HepG2 (cell line): ENCODE results near the gene TP53AIP1. TPM values are rescaled to one million over a fixed set of nuclear protein-coding genes. Genes with fewer than 3 reads are reported as not detected.
A peak's percentile ranks its signal among the peaks of the same experiment; 100 is the strongest.

Source experiments
- ATAC-seq: fragments of 200-7000 bp; cut with Tn5 transposase; 3 replicates; pipeline ENCODE4 v1.9.1; 2020; ENCODE audit warnings: mild to moderate bottlenecking, moderate library complexity
- BruUV-seq: library from RNA; stranded (reverse); fragments of 400-500 nt; replicated peaks from 2 replicates; lab custom pipeline; 2021; lab: Mats Ljungman, UMichigan
- CTCF ChIA-PET: fragments of 300-600 bp; formaldehyde crosslinking; extraction: SDS; loops from one replicate; lab custom pipeline; 2021; ENCODE audit warnings: low total read pairs, inconsistent platforms, low intra/inter-chr PET ratio; lab: Yijun Ruan, JAX
- POLR2A ChIA-PET: fragments of 350-600 bp; sonication (Branson Sonifier 250); formaldehyde crosslinking; loops from one replicate; lab custom pipeline; 2020; ENCODE audit warnings: antibody characterized with exemption, inconsistent platforms; lab: Yijun Ruan, JAX
- DNase-seq: peaks from one replicate; pipeline ENCODE4 v3.0.0-alpha.2; 2015; ENCODE audit warnings: low spot score
- FAIRE-seq: peaks from 3 replicates; lab custom pipeline; 2011; peaks lifted over from hg19 to GRCh38; lab: Jason Lieb, UNC
- H2AFZ ChIP-seq: one replicate; pipeline ENCODE4 v1.6.1; 2011; ENCODE audit warnings: low read length, inconsistent platforms
- H3K27ac ChIP-seq: fragments of 300-600 bp; 3 replicates; pipeline ENCODE4 v1.8.0; 2011; ENCODE audit warnings: mixed run types, mild to moderate bottlenecking, mixed read lengths, low read length, inconsistent platforms; ENCODE audit not compliant: insufficient read depth; ENCODE audit errors: extremely low read length
- H3K27me3 ChIP-seq, 2 experiments: fragments of 200-600 bp in 1 of 2; 2 replicates in 1 of 2; 3 replicates in 1 of 2; pipeline versions ENCODE4 v1.6.0 to v1.8.0; 2011; ENCODE audit warnings: low read length in 2 of 2, mild to moderate bottlenecking in 2 of 2, moderate library complexity in 2 of 2, inconsistent platforms in 1 of 2; ENCODE audit not compliant: insufficient read depth in 2 of 2, control insufficient read depth in 1 of 2
- H3K36me3 ChIP-seq, 2 experiments: fragments of 200-600 bp in 1 of 2; replicated peaks in 1 of 2; 2 replicates in 1 of 2; 3 replicates in 1 of 2; pipeline versions ENCODE4 v1.5.1 to v1.8.0; 2011; ENCODE audit warnings: low read length in 2 of 2, inconsistent platforms in 1 of 2; ENCODE audit not compliant: insufficient read depth in 2 of 2, control insufficient read depth in 1 of 2
- H3K4me1 ChIP-seq: 2 replicates; pipeline ENCODE4 v1.5.1; 2012; ENCODE audit warnings: low read length, inconsistent platforms; ENCODE audit not compliant: insufficient read depth
- H3K4me2 ChIP-seq: 2 replicates; pipeline ENCODE4 v1.6.0; 2011; ENCODE audit warnings: low read depth, low read length, inconsistent platforms
- H3K4me3 ChIP-seq, 3 experiments: fragments of 200-600 bp in 1 of 3; sonication (generic), shearing (Covaris generic) in 1 of 3; replicated peaks in 1 of 3; 2 replicates each; pipeline ENCODE4 v1.5.1; 2011 to 2016; ENCODE audit warnings: low read length in 3 of 3, inconsistent platforms in 2 of 3, low read depth in 2 of 3, mild to moderate bottlenecking in 2 of 3, control low read depth in 1 of 3, mixed read lengths in 1 of 3; ENCODE audit not compliant: insufficient read depth in 1 of 3
- H3K79me2 ChIP-seq: one replicate; pipeline ENCODE4 v1.6.1; 2011; ENCODE audit warnings: low read length, inconsistent platforms; ENCODE audit not compliant: insufficient read depth
- H3K9ac ChIP-seq: 2 replicates; pipeline ENCODE4 v1.6.0; 2011; ENCODE audit warnings: mild to moderate bottlenecking, low read depth, low read length, inconsistent platforms; ENCODE audit not compliant: insufficient read depth
- H3K9me3 ChIP-seq: 2 replicates; pipeline ENCODE4 v1.5.1; 2012; ENCODE audit warnings: mild to moderate bottlenecking, low read length
- H4K20me1 ChIP-seq: 2 replicates; pipeline ENCODE4 v1.6.0; 2011; ENCODE audit warnings: inconsistent platforms, mild to moderate bottlenecking, low read length, moderate library complexity; ENCODE audit not compliant: insufficient read depth
- ATF7-NPFF ChIP-seq: sonication (generic); formaldehyde crosslinking; IDR thresholded peaks from 2 replicates; pipeline ENCODE4 v1.8.1; 2023; ENCODE audit warnings: mild to moderate bottlenecking, low read depth, missing genetic modification reagents, moderate library complexity
- CBX1 ChIP-seq: IDR thresholded peaks from one replicate; pipeline ENCODE4 v1.6.1; 2016; ENCODE audit warnings: antibody characterized with exemption, low read depth
- JUND ChIP-seq: sonication (generic); formaldehyde crosslinking; IDR thresholded peaks from 2 replicates; pipeline ENCODE4 v1.8.0; 2022; ENCODE audit warnings: mild to moderate bottlenecking, missing genetic modification reagents
- RFX5 ChIP-seq: IDR thresholded peaks from 2 replicates; pipeline ENCODE4 v1.6.1; 2011; ENCODE audit warnings: low read depth, low read length, improper control_type of control experiment
- SALL2 ChIP-seq: sonication (generic); formaldehyde crosslinking; IDR thresholded peaks from 2 replicates; pipeline ENCODE4 v1.8.1; 2023; ENCODE audit warnings: mild to moderate bottlenecking, missing genetic modification reagents, inconsistent platforms
- SMARCE1 ChIP-seq: fragments of 450-650 bp; IDR thresholded peaks from 2 replicates; pipeline ENCODE4 v1.6.1; 2017; ENCODE audit warnings: borderline replicate concordance
- TEAD2 ChIP-seq: sonication (generic); formaldehyde crosslinking; IDR thresholded peaks from 2 replicates; pipeline ENCODE4 v1.9.0; 2021; ENCODE audit warnings: missing genetic modification reagents
- ZFP37 ChIP-seq: sonication (generic); formaldehyde crosslinking; IDR thresholded peaks from 2 replicates; pipeline ENCODE4 v1.4.0; 2020; ENCODE audit warnings: missing genetic modification reagents, borderline replicate concordance
- ZNF136 ChIP-seq: sonication (generic); formaldehyde crosslinking; IDR thresholded peaks from 2 replicates; pipeline ENCODE4 v1.8.1; 2022; ENCODE audit warnings: low read depth, mild to moderate bottlenecking, moderate library complexity, missing genetic modification reagents
- ZNF138 ChIP-seq: sonication (generic); formaldehyde crosslinking; IDR thresholded peaks from 2 replicates; pipeline ENCODE4 v1.5.0; 2020; ENCODE audit warnings: mild to moderate bottlenecking, low read depth, missing genetic modification reagents
- ZNF143 ChIP-seq: sonication (generic); formaldehyde crosslinking; IDR thresholded peaks from 2 replicates; pipeline ENCODE4 v1.4.0; 2020; ENCODE audit warnings: missing genetic modification reagents
- ZNF292 ChIP-seq: sonication (generic); formaldehyde crosslinking; IDR thresholded peaks from 2 replicates; pipeline ENCODE4 v1.8.1; 2022; ENCODE audit warnings: mild to moderate bottlenecking, low read depth, missing genetic modification reagents, borderline replicate concordance
- ZNF331 ChIP-seq: sonication (generic); formaldehyde crosslinking; IDR thresholded peaks from 2 replicates; pipeline ENCODE4 v1.4.0; 2020; ENCODE audit warnings: missing genetic modification reagents
- ZNF441 ChIP-seq: sonication (generic); formaldehyde crosslinking; IDR thresholded peaks from 2 replicates; pipeline ENCODE4 v1.7.0; 2021; ENCODE audit warnings: missing genetic modification reagents, borderline replicate concordance
- ZNF780A ChIP-seq: sonication (generic); formaldehyde crosslinking; IDR thresholded peaks from 2 replicates; pipeline ENCODE4 v1.8.0; 2022; ENCODE audit warnings: mild to moderate bottlenecking, missing genetic modification reagents, moderate library complexity
- WGBS: methylation state at CpG from one replicate; pipeline ENCODE4 v1.1.6; 2017; ENCODE audit warnings: low lambda C conversion rate; 5-methylcytosine and 5-hydroxymethylcytosine counted together
- in situ Hi-C: cut with HindIII; loops from 2 replicates; pipeline ENCODE4 v1.10.0; 2017; ENCODE audit warnings: low pct_unique_long_range_greater_than_20kb; ENCODE audit not compliant: extremely low pct_ligation_motif_present
- intact Hi-C: fragments of 100-400 bp; cut with micrococcal nuclease; formaldehyde crosslinking; loops from one replicate; pipeline ENCODE4 v1.10.0; 2022; ENCODE audit not compliant: unreplicated experiment
- polyA plus RNA-seq, 8 experiments: library from polyadenylated mRNA; depleted of rRNA in 3 of 8; stranded (reverse) in 7 of 8; unstranded in 1 of 8; fragments of >200 nt; fragmentation: Illumina TruSeq in 4 of 8; extraction: Trizol in 4 of 8; gene quantifications; 2 replicates each; pipeline versions ENCODE4 v1.2.1 to v1.2.3, GENCODE V29; 2011 to 2016; ENCODE audit warnings: low read depth in 4 of 8, missing spikeins in 1 of 8, mixed read lengths in 1 of 8; ENCODE audit not compliant: insufficient read depth in 1 of 8
- total RNA-seq, 5 experiments: library from RNA; depleted of rRNA; stranded (reverse); fragments of >200 nt; fragmentation: Illumina TruSeq; extraction: Trizol; gene quantifications; 2 replicates each; pipeline ENCODE4 v1.2.3, GENCODE V29; 2016; ENCODE audit warnings: low read depth in 1 of 5
- TF ChIP-seq, protein P1 (sequence below), 2 experiments: sonication (generic) in 1 of 2; formaldehyde crosslinking in 1 of 2; IDR thresholded peaks; 2 replicates each; pipeline versions ENCODE4 v1.4.0 to v1.6.1; 2016 to 2020; ENCODE audit warnings: borderline replicate concordance in 1 of 2, low read depth in 1 of 2, mild to moderate bottlenecking in 1 of 2, missing genetic modification reagents in 1 of 2
- TF ChIP-seq, protein P2 (sequence below): sonication (generic); formaldehyde crosslinking; IDR thresholded peaks from 2 replicates; pipeline ENCODE4 v1.5.1; 2020; ENCODE audit warnings: mild to moderate bottlenecking, missing genetic modification reagents, moderate library complexity

TP53AIP1 gene
- total and polyA plus RNA-seq, 2 of the 13 experiments (the other 11 are each of a cell fraction or from before 2014, with no cell fraction given): 0.11 TPM; not detected in 1

DNA sequence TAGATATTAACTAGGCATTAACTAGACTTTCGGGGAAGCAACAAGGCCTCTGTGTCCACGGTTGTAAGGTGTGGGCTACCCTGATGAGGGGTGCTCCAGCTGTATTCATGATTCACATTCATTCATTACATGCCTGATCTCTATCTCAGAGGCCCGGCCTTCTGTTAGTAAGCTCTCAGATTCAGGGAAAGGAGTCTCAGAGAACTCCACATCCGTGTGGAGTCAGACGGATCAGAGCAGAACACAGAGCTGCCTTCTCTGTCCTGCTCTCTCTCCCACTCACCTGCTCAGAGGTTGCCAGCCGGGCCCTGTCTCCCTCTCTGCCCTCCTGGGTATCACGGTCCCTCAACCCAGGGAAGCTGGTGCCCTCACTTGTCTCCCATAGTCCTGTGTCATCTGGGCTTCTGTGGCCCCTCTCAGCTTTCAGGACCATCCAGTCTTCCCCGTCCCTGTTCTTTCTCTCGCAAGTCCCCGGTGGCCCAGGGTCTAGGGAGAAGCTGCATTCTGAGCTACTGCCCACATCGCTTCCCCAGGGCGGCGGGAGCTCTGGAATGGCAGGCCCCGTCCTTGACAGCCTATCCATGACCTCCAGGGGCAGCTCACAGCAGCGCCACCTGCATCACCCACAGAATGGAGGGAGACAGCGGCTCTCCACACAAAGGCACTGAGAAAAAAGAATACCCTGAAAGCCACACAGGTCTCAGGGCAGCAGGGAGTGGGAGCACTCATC is 4.3 kb downstream of the TP53AIP1 start:
- Histone ChIP-seq H3K36me3 (no peaks in the 10 kb centered on the region), H3K4me1 (no peaks in the 10 kb centered on the region), H3K27ac (no peak overlapping the region), H3K9ac (no peak overlapping the region)
- POLR2A ChIA-PET: no interaction called here
- BruUV-seq: no TSS peak
- CTCF ChIA-PET: no interaction called here
- TF ChIP-seq SALL2 (CRISPR knock-in tag) (no peak), ZNF331 (CRISPR knock-in tag) (no peak), RFX5 (no peak), SMARCE1 (no peak), ATF7-NPFF (CRISPR knock-in tag) (no peak), CBX1 (no peak), ZNF292 (no peak), JUND (CRISPR knock-in tag) (no peak), ZNF780A (CRISPR knock-in tag) (no peak), ZNF441 (CRISPR knock-in tag) (no peak), ZNF136 (CRISPR knock-in tag) (no peak), TEAD2 (no peak), ZNF143 (CRISPR knock-in tag) (no peak), ZNF138 (no peak), ZFP37 (CRISPR knock-in tag) (no peak)
- TF ChIP-seq, protein P1, sequence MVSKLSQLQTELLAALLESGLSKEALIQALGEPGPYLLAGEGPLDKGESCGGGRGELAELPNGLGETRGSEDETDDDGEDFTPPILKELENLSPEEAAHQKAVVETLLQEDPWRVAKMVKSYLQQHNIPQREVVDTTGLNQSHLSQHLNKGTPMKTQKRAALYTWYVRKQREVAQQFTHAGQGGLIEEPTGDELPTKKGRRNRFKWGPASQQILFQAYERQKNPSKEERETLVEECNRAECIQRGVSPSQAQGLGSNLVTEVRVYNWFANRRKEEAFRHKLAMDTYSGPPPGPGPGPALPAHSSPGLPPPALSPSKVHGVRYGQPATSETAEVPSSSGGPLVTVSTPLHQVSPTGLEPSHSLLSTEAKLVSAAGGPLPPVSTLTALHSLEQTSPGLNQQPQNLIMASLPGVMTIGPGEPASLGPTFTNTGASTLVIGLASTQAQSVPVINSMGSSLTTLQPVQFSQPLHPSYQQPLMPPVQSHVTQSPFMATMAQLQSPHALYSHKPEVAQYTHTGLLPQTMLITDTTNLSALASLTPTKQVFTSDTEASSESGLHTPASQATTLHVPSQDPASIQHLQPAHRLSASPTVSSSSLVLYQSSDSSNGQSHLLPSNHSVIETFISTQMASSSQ (IDR thresholded peaks at IDR 0.05; ENCODE audit: low read depth): no peak
- TF ChIP-seq, protein P1 (CRISPR knock-in tag; IDR thresholded peaks at IDR 0.05; ENCODE audit: borderline replicate concordance): no peak
- TF ChIP-seq, protein P2, sequence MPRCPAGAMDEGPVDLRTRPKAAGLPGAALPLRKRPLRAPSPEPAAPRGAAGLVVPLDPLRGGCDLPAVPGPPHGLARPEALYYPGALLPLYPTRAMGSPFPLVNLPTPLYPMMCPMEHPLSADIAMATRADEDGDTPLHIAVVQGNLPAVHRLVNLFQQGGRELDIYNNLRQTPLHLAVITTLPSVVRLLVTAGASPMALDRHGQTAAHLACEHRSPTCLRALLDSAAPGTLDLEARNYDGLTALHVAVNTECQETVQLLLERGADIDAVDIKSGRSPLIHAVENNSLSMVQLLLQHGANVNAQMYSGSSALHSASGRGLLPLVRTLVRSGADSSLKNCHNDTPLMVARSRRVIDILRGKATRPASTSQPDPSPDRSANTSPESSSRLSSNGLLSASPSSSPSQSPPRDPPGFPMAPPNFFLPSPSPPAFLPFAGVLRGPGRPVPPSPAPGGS (CRISPR knock-in tag): no peak
- TF ChIP-seq, all 625 proteins: peak for 0
- Histone ChIP-seq H3K79me2 (no peaks in the 10 kb centered on the region), H3K4me2 (no peak overlapping the region), H4K20me1 (no peaks in the 10 kb centered on the region), H3K27me3 (peaks cover 14 to 69% of the 10 kb centered on the region in 2 experiments; a peak in 3 of 5 replicates), H3K9me3 (no peaks in the 10 kb centered on the region), H2AFZ (no peak overlapping the region), H3K4me3 (no peak overlapping the region)
- in situ Hi-C loops (no loop called here), intact Hi-C loops (no loop called here)
- WGBS: 26% methylated on average over 13 of the region's 16 CpGs
- DNase-seq: no peak
- peak; percentile 58 for ATAC-seq
- no peak for FAIRE-seq
